Kidney epithelial cell (primary cell): Measurements from ENCODE around the gene PUM2. TPM values are rescaled to one million over a fixed set of nuclear protein-coding genes. Genes with fewer than 3 reads are reported as not detected.

Source experiments
- DNase-seq: peaks from one replicate; pipeline ENCODE4 v3.0.0-alpha.2; 2010; ENCODE audit warnings: low read depth
- H3K27me3 ChIP-seq: 2 replicates; pipeline ENCODE4 v1.6.0; 2011; ENCODE audit warnings: low read length; ENCODE audit not compliant: control insufficient read depth, insufficient read depth
- H3K36me3 ChIP-seq: 2 replicates; pipeline ENCODE4 v1.5.1; 2011; ENCODE audit warnings: low read length; ENCODE audit not compliant: control insufficient read depth, insufficient read depth
- H3K4me3 ChIP-seq: 2 replicates; pipeline ENCODE4 v1.5.1; 2011; ENCODE audit warnings: low read depth, mild to moderate bottlenecking, control low read depth, low read length
- total RNA-seq: library from RNA; depleted of rRNA; stranded (reverse); fragments of >200 nt; gene quantifications from 2 replicates; pipeline ENCODE4 v1.2.3, GENCODE V29; 2015
- TF ChIP-seq, protein P1 (sequence below): IDR thresholded peaks from 2 replicates; pipeline ENCODE4 v1.5.1; 2011; ENCODE audit warnings: mild to moderate bottlenecking, moderate library complexity, low read length, control low read depth, inconsistent platforms; ENCODE audit not compliant: insufficient read depth, poor library complexity, severe bottlenecking

Gene PUM2
- total RNA-seq, 1 donor from 2014 or later: 44.2 TPM

DNA sequence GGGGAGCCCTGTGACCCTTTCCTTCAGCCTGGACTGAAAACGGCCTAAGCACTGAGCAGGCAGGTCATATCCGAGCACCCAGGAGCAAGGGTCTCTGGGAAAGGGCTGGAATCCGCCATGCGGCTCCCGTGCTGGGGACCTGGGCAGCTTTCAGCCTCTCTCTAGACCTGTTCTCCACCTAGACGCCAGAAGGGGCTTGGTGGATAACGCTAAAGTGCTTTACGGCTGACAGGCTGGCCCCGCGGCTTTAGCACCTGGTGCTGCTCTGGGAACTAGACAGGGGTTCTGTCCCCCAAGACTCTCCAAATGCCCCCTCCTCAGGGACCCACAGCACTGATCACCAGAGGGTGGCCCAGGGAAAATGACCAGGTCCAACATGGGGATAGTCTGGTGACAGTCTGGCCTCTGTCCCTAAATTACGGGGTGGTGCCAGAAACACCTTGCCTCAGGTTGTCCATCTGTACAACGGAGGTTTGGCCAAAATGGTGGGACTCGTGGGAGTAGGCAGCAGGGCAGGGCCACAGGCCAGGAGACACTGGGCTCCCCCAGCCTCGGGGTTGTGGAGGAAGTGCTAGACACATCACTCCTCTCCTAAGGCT is 138.7 kb downstream of the PUM2 start:
- no peak overlapping the region for H3K4me3 ChIP-seq
- TF ChIP-seq, protein P1, sequence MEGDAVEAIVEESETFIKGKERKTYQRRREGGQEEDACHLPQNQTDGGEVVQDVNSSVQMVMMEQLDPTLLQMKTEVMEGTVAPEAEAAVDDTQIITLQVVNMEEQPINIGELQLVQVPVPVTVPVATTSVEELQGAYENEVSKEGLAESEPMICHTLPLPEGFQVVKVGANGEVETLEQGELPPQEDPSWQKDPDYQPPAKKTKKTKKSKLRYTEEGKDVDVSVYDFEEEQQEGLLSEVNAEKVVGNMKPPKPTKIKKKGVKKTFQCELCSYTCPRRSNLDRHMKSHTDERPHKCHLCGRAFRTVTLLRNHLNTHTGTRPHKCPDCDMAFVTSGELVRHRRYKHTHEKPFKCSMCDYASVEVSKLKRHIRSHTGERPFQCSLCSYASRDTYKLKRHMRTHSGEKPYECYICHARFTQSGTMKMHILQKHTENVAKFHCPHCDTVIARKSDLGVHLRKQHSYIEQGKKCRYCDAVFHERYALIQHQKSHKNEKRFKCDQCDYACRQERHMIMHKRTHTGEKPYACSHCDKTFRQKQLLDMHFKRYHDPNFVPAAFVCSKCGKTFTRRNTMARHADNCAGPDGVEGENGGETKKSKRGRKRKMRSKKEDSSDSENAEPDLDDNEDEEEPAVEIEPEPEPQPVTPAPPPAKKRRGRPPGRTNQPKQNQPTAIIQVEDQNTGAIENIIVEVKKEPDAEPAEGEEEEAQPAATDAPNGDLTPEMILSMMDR: no peak
- H3K36me3 ChIP-seq: no peaks in the 10 kb centered on the region
- no peak for DNase-seq
- no peaks in the 10 kb centered on the region for H3K27me3 ChIP-seq

- DNase-seq: no peak
- Histone ChIP-seq H3K27me3 (no peaks in the 10 kb centered on the region), H3K36me3 (no peaks in the 10 kb centered on the region), H3K4me3 (no peak overlapping the region)
- TF ChIP-seq, protein P1: no peak
These were observed 139.2 kb downstream of the PUM2 start for GRCh38 chr2:20211420-20211819.

DNA sequence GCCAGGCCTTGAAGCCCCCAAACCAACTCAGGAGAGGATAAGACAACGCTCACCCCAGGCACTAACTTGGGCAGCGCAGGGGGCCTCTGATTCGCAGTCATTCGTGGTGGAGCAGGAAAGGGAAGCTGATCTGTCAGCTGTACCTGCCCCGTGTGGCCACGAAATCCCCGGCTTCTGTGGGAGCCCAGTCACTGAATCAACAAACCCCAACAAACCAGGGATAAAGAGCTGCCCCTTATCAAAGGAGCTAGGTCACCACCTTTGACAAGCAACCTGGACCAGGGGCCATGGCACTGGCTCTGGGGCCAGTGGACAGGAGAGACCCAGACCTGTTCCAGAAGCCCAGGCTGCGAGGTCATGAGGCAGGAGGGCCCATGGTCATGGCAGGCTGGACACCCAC is 140.2 kb downstream of the PUM2 start:
- H3K4me3 ChIP-seq: no peak overlapping the region
- DNase-seq: no peak
- H3K36me3 ChIP-seq: no peaks in the 10 kb centered on the region
- TF ChIP-seq, protein P1: no peak
- no peaks in the 10 kb centered on the region for H3K27me3 ChIP-seq

DNA sequence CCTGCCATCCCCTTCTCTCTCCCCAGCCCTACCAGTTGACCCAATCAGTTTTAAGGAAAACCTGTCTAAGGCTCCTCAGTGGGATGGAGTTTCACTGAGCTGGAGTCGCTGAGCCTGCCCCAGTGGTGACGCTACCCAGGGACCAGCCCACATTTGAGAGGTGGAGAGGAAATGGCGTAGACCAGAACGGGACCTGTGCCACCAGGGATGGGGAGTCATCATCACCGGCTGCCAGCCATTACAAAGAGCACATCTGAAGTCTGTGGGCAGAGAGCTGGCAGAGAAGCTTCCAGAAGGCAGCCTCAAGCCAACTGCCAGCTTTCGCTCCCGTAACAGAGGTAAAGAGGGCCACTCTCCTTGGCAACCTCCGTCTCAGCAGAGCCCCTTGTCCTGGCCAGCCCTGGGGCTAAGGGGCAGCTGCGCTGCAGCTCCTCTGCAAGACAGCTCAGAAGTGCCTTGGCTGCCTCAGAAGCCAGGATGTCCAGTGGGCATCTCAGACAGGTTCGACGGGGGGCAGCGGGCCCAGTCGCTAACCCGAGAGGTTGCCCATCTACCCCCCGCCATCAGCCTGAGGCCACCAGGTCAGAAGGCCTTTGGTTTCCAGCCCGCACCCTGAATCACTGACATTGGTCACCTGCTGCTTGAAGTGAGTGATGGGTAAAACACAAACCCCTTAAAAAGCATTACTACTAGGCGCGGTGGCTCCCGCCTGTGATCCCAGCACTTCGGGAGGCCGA is 141.1 kb downstream of the PUM2 start:
- no peak for DNase-seq
- TF ChIP-seq, protein P1: no peak
- no peak overlapping the region for H3K4me3 ChIP-seq
- H3K36me3 ChIP-seq: no peaks in the 10 kb centered on the region
- no peaks in the 10 kb centered on the region for H3K27me3 ChIP-seq

DNA sequence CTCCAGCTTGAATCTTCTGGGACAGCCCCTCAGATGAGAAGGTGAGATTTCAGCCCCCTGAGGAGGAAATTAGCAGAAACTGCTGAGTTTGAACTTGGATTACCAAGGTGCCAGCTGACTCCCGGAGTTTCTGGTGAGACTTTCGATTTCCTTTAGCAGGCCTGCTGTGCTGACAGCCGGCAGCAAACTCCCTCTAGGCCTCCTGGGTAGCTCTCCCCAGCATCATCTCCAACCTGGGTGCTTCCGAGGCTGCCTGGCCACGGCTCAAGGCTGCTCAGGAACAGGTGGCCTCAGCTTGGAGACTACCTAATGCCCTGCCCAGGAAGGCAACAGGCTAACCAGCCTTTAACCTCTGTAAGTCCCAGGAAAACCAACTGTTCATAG is 142.2 kb downstream of the PUM2 start:
- Histone ChIP-seq H3K27me3 (no peaks in the 10 kb centered on the region), H3K36me3 (peaks cover 1% of the 10 kb centered on the region), H3K4me3 (no peak overlapping the region)
- no peak for DNase-seq
- TF ChIP-seq, protein P1: no peak

DNA sequence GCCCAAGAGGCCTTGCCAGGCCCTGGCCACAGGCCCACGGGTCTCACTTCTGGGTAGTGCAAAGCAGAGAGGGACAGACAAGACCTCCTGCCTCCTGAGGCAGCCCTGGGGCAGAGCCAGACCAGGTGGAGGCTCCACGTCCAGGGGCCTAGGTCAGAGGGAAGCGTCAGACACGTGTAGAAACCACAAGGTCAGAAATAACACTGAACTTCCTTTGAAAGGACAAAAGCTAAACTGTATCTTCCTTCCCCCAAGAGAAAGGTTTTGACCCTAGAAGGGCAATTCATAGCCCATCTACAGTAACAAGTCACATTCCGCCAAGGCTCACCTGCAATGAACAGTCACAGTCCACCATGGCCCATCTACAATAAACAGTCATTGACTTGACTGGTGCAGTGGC is 143.6 kb downstream of the PUM2 start:
- peaks cover 1% of the 10 kb centered on the region for H3K36me3 ChIP-seq

More for the DNA sequence above, 143.6 kb downstream of the PUM2 start:
- no peak overlapping the region for H3K4me3 ChIP-seq
- TF ChIP-seq, protein P1: no peak
- no peak for DNase-seq
- H3K27me3 ChIP-seq: no peaks in the 10 kb centered on the region
